Activated CD8-positive, alpha-beta memory T cell treated with anti-CD3 and anti-CD28 coated beads for 24 hours (primary cell): ENCODE results near the gene PSMB1.

Experiments
- DNase-seq: peaks from one replicate; pipeline ENCODE4 v3.0.0-alpha.2; 2020

PSMB1 gene

GRCh38 chr6:170552765-170553533, at the start of gene PSMB1:
PSMB1 (minus strand) TSS chr6:170553307; CDS start chr6:170553242, 65 bp downstream.
- DNase-seq = peak; percentile 90

- no peak for DNase-seq
Observed at GRCh38 chr6:170597278-170597677, 44.2 kb upstream of the PSMB1 start.

DNA sequence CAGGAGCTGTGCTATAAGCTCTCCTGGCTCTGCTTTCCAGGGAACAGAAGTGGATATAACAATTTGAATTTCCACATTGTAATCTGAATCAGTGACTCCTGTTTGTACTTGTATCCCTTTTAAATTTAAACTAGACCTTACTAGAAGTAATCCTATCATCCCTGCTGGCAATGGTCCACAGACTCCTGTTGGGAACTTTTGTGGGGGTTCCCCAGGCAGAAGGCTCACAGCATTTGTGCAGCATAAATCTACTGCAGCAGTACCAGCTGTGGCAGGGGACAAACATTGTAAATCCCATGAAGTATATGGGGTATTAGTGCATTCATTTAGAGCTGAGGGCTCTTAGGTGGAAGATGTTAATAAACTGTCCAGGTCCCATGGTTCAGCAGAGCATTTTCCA, 43.3 kb upstream of the PSMB1 start:
- DNase-seq = no peak

- DNase-seq = no peak
Observed at GRCh38 chr6:170590725-170591124, 37.6 kb upstream of the PSMB1 start.

DNA sequence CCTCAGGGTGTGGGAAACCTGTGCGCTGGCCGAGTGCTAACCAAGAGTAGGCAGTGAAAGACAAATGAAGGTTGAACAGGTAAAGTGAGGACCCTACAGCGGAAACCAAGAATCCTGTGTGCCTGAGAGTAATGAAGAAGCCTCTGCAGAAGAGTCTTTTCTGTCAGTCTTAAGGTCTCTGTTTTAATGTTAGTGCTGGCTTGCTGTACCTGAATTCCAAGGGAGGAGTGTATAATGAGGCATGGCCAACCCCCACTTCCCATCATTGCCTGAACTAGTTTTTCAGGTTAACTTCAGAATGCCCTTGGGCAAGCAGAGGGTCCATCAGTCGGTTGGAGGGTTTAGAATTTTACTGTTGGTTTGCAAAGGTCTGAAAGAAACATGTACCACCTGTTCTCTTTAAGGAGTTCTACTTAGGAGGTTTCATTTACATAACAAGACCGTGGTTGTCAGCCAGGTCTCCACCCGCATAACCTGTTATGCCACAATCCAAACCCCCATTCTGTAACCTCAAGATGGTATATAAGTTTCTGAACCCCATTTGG, 31.9 kb upstream of the PSMB1 start:
- no peak for DNase-seq

GRCh38 chr6:170584181-170584953, 31.3 kb upstream of the PSMB1 start, which contains the start of gene PDCD2:
PDCD2 (minus strand) TSS chr6:170584637; CDS start chr6:170584581, 56 bp downstream.
- peak; percentile 95 for DNase-seq

DNA sequence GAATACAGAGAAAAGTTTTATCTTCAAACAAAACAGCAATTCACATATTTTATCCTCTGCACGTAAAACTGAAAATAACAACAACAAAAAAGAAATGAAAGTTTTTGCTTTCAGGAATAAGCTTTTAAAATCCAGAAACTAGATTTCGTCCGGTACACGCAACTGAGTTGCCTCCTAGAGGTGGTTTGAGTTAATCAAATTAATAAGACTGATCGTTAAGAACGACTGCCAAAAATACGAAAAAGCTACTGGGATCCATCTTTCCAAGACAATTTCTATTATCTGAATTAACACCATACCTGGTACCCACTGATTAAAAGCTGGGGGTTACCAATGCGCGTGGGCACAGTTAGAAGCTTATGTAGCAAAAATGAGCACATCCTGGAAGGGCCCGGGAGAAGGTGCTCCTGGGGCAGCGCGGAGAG, 30.7 kb upstream of the PSMB1 start:
- DNase-seq = no peak

DNA sequence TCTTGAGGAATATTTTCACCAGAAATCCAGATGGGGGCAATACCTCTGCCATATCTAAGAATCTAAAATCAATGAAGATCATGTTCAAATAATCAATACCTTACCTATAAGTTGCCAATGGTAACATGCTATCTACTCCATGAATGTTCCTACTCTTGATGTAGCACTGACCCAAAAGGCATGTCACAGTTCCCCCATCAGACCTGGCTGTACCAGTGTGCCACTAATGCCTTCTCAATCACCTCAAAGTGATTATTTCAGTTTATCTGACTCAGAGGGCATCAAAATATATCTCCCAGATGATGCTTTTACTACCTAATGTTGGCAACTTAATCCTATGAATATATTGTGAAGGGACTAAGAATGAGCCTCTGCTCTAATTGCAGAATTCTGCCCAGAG, 25.8 kb upstream of the PSMB1 start:
- no peak for DNase-seq

DNA sequence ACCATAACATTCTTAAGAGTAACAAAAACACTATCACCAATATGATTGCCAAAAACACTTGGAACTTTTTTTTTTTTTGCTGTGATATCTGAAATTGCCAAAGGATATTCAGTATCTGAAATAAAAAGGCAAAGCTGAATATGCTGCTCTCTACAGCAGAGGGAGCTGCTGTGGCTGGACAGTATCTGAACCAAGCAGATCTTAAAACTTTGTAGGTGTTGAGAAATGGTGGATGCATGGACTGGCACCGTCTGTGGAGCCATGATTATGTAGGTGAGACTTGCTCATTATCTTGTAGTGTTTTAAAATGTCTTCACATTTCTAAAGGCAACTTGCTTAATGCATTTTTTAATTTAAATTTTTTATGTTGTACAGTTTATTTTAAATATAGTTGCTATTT, 22.1 kb upstream of the PSMB1 start:
- no peak for DNase-seq

DNA sequence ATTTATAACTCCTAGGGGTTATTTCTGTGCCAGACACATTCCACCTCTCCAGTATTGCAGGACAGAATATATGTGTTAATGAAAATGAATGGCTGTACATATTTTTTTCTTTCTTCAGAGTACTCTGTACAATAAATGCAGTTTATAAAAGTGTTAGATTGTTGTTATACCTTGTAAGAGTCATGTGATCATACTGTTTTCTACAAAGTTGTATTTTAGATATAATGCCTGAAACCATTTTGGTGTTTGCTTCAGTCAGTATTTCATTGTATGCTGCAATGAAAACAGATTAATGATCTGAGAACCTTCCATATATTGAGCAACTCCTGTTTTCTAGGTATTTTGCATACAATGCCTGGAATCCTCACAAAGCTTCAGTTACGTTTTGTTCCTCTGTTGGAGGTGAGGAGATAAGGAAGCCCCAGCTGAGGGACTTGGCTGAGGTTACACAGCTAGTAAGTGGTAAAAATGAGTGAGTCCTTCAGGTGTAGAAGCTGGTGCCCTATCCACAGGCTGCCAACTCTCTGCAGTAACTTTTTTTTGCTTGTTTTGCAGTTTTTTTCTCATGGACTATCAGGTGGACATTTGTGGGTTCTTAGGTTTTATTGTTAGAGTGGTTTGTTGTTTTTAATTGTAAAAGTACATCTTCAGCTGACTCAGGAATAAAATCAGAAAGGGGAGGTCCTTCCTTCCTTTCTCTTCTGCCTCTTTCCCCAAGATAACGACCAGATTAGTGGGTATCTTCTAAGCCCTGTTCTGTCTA, 19.8 kb upstream of the PSMB1 start:
- no peak for DNase-seq

DNA sequence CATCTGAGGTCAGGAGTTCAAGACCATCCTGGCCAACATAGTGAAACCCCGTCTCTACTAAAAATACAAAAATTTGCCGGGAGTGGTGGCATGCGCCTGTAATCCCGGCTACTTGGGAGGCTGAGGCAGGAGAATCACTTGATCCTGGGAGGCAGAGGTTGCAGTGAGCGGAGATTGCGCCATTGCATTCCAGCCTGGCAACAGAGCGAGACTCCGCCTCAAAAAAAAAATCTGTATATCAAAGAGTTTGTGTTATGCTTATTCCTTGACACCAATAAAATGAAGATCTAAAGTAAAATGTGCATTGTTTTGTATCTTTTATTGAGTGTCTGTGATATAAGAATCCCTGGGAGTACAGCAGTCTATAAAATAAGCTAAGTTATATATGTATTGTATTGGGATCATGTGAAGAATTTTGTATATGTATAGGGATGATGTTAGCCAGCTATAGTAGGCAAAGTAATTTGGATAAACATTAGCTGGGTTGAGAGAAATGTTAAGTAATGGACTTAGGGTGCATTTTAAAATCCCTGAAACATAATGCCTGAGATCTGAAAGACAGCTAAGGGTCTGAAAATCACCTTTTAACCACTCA, 11.9 kb upstream of the PSMB1 start:
- DNase-seq = no peak

- no peak for DNase-seq
Observed at GRCh38 chr6:170561555-170561954, 8.4 kb upstream of the PSMB1 start.

DNA sequence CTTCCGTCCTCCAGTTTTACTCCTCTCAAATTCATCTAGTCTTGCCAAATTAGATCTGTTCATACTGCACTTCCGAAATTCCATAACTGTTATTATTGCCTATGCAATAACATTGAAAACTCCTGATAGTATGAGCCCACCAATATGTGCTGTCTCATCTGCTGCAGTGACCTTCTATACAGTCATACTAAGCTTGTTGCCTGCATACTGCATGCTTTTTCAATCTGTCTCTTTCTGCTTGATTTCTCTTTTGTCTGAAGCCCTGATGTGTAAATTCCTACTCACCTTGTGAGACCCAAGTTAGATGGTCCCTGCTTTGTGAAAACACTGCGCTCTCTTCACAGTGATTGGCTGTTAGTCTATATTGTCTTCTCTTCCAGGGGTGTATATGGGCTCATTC, 2.2 kb upstream of the PSMB1 start:
- no peak for DNase-seq

- no peak for DNase-seq
Observed at GRCh38 chr6:170554796-170555137, 1.7 kb upstream of the PSMB1 start.

- DNase-seq = peak; percentile 98
Observed at GRCh38 chr6:170554013-170554795, 1.1 kb upstream of the PSMB1 start, which contains the start of gene TBP. TBP (plus strand) TSS chr6:170554369; CDS start chr6:170557030, 2,661 bp downstream.

DNA sequence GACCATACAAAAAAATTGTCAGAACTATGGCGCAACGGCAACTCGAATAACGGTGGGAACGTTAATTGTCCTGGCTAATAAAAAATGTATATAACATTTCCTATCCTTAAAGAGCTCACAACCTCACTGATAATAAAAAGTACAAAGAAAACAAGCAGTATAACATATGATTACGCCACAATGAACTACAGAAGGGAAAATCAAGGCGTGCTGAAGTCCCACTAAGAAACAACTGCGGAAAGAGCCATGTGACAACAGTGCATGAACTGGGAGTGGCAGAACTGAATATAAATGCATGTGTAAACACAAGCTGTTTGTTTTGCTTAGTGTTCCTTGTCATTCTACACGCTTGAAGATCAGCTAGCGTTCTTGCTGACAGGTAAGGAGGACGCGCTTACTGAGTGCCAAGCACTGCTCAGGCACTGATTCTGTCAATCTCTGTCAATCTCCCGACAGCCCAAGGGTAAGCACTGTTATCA, 466 bp upstream of the PSMB1 start:
- no peak for DNase-seq

DNA sequence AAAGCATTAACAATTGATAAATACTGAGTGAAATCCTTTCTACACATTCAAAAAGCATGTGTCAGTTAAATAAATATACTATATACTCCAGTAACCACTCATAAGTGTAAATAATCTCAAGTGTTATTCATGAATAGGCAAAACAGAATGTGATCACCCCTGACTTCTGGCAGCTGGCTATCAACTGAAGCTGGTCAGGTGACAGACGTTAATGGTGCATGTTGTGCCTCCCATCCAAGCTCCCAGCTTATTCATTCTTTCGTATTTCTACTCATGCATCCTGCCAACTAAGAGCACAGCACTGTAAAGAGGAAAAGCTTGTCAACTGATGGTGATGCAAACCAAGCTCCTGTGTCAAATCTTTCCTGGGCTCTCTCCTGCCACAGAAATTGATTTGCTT, 7.7 kb downstream of the PSMB1 start:
- no peak for DNase-seq

- DNase-seq = no peak
Observed at GRCh38 chr6:170542031-170542719, 10.9 kb downstream of the PSMB1 start.

GRCh38 chr6:170537329-170537728, 15.8 kb downstream of the PSMB1 start:
- DNase-seq = no peak

GRCh38 chr6:170536671-170537070, 16.4 kb downstream of the PSMB1 start:
- DNase-seq = no peak

DNA sequence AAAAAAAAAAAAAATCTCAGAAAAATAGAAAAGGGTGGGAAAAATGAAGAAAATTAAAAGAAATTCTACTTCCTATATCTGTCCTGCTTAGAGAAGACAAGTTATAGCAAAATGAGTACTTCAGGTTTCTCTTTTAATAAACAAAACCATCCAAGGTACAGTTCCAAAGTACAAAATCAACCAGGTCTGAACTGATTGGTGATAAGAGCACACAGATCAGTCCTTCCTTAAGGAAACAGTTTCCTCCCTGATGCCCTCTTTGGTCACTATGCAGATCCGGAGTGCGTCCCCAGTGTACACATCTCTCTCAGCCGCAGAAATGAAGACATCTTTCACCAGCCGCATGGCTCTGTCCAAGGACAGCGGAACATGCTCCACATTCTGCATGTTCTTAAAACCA, 18.1 kb downstream of the PSMB1 start:
- DNase-seq = no peak
